SK-N-MC (cell line): Measurements from ENCODE around the gene NDUFA11.

Source experiments
- EZH2 ChIP-seq: fragments of 200-600 bp; sonication (generic); IDR thresholded peaks from one replicate; pipeline ENCODE4 v1.6.1; 2017; ENCODE audit warnings: antibody characterized with exemption
- POLR2AphosphoS5 ChIP-seq: IDR thresholded peaks from 2 replicates; pipeline ENCODE4 v1.6.1; 2012; ENCODE audit warnings: mild to moderate bottlenecking, low read depth, low read length, borderline replicate concordance

DNA sequence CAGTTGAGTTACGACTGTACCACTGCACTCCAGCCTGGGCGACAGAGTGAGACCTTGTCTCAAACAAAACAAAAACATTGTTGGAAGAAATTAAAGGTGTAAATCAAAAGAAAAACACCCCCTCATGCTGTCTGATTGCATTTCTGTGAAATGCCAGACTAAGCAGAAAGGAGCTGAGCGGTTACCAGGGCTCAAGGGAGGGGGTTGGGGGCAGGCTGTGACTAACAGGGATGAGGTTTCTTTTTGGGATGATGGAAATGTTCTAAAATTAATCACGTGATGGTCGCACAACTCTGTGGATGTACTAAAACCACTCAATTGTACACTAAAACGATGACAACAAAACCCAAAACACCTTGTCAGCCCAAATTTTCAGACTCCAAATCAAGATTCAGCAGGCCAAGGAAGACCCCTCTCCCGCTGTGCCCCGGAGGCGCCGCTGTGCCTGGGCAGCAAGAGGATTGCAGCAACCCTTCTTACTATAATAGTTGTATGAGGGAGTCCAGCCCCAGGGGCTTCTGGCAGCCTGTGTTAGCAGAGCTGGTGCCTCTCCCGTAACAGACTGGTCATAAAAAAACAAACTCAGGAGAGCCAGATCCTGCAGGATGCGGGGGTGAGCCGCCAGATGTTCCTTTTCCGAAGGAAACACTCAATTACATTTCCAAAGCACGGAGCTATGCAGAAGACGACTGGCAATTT is 31.3 kb upstream of the NDUFA11 start:
- TF ChIP-seq EZH2 (no peak), POLR2AphosphoS5 (no peak)
